K562 (cell line): ENCODE measurements around the gene CD37. TPM values are rescaled to one million over a fixed set of nuclear protein-coding genes. Genes with fewer than 3 reads are reported as not detected.

Experiments
- ARID1B ChIP-seq: fragments of 450-650 bp; IDR thresholded peaks from 2 replicates; pipeline ENCODE4 v1.6.1; 2016; ENCODE audit warnings: antibody characterized with exemption, mild to moderate bottlenecking, inconsistent platforms
- CBFB ChIP-seq: sonication (generic); formaldehyde crosslinking; IDR thresholded peaks from 2 replicates; pipeline ENCODE4 v1.4.0; 2020; ENCODE audit warnings: mild to moderate bottlenecking, missing genetic modification reagents
- DDX20 ChIP-seq: fragments of 450-650 bp; IDR thresholded peaks from 2 replicates; pipeline ENCODE4 v1.6.1; 2016; ENCODE audit warnings: missing genetic modification characterization, low read depth, mild to moderate bottlenecking, missing compliant biosample characterization, moderate library complexity
- EWSR1 ChIP-seq: fragments of 450-650 bp; IDR thresholded peaks from 2 replicates; pipeline ENCODE4 v1.6.1; 2018; ENCODE audit warnings: borderline replicate concordance, mild to moderate bottlenecking, low read depth, moderate library complexity; ENCODE audit not compliant: partially characterized antibody
- FOXJ2 ChIP-seq: fragments of 200-800 bp; sonication (Bioruptor generic); IDR thresholded peaks from 2 replicates; pipeline ENCODE4 v1.6.1; 2016; ENCODE audit warnings: missing genetic modification characterization, missing compliant biosample characterization
- KLF16 ChIP-seq: IDR thresholded peaks from 2 replicates; pipeline ENCODE4 v1.6.1; 2016; ENCODE audit warnings: antibody characterized with exemption
- LEF1 ChIP-seq: fragments of 450-650 bp; IDR thresholded peaks from 2 replicates; pipeline ENCODE4 v1.6.1; 2016; ENCODE audit warnings: mild to moderate bottlenecking
- MTA2 ChIP-seq: fragments of 450-650 bp; IDR thresholded peaks from 2 replicates; pipeline ENCODE4 v1.6.1; 2016; ENCODE audit warnings: low read depth
- NFATC3 ChIP-seq: fragments of 450-650 bp; IDR thresholded peaks from 2 replicates; pipeline ENCODE4 v1.6.1; 2017; ENCODE audit warnings: mild to moderate bottlenecking
- NFE2 ChIP-seq: IDR thresholded peaks from 2 replicates; pipeline ENCODE4 v1.6.1; 2014; ENCODE audit warnings: antibody characterized with exemption, low read depth
- OTX1 ChIP-seq: fragments of 450-650 bp; formaldehyde crosslinking; IDR thresholded peaks from 2 replicates; pipeline ENCODE4 v1.4.0; 2022; ENCODE audit warnings: mild to moderate bottlenecking
- SAP30 ChIP-seq: fragments of 200-600 bp; sonication (generic); IDR thresholded peaks from 2 replicates; pipeline ENCODE4 v1.6.1; 2012; ENCODE audit warnings: borderline replicate concordance, low read depth, mild to moderate bottlenecking, moderate library complexity, low read length, control low read depth, inconsistent platforms; ENCODE audit not compliant: insufficient read depth, poor library complexity, severe bottlenecking
- SETDB1 ChIP-seq: IDR thresholded peaks from one replicate; pipeline ENCODE4 v1.6.1; 2012; ENCODE audit warnings: low read length, control low read depth, inconsistent platforms
- SMAD4 ChIP-seq: fragments of 250-450 bp; sonication (Bioruptor Pico); conservative IDR thresholded peaks from 2 replicates; pipeline ENCODE4 v1.8.0; 2021; ENCODE audit warnings: inconsistent platforms, mild to moderate bottlenecking, moderate library complexity
- SP1 ChIP-seq: sonication (generic); formaldehyde crosslinking; IDR thresholded peaks from 2 replicates; pipeline ENCODE4 v1.8.1; 2022; ENCODE audit warnings: mild to moderate bottlenecking, missing genetic modification reagents
- WHSC1 ChIP-seq: IDR thresholded peaks from one replicate; pipeline ENCODE4 v1.6.1; 2012; ENCODE audit warnings: low read length, control low read depth, inconsistent platforms
- ZNF146 ChIP-seq: IDR thresholded peaks from one replicate; pipeline ENCODE4 v1.6.1; 2018; ENCODE audit warnings: missing compliant biosample characterization; ENCODE audit not compliant: unreplicated experiment
- ZNF41 ChIP-seq: fragments of 250-450 bp; sonication (Bioruptor Pico); conservative IDR thresholded peaks from 2 replicates; pipeline ENCODE4 v1.4.0; 2020; ENCODE audit warnings: mild to moderate bottlenecking
- ZNF764 ChIP-seq: fragments of 250-450 bp; sonication (Bioruptor Pico); IDR thresholded peaks from 2 replicates; pipeline ENCODE4 v1.4.0; 2020; ENCODE audit warnings: low read depth, mild to moderate bottlenecking, moderate library complexity
- polyA plus RNA-seq, 8 experiments: library from polyadenylated mRNA; depleted of rRNA in 4 of 8; stranded (reverse) in 5 of 8; unstranded in 3 of 8; fragments of >200 nt; fragmentation: Nextera tagmentation in 2 of 8; fragmentation: Illumina TruSeq in 1 of 8; extraction: Ambion mirVana in 2 of 8; extraction: Trizol in 1 of 8; gene quantifications; 2 replicates each; pipeline versions ENCODE4 v1.2.1 to v1.2.3, GENCODE V29; 2011 to 2014; ENCODE audit warnings: inconsistent platforms in 1 of 8, missing spikeins in 1 of 8
- total RNA-seq, 7 experiments: library from RNA; depleted of rRNA in 6 of 7; stranded (reverse); fragments of >200 nt in 6 of 7; fragmentation: Illumina TruSeq in 2 of 7; extraction: Trizol in 2 of 7; gene quantifications; 2 replicates each; pipeline versions ENCODE4 v1.2.1 to v1.2.3, GENCODE V29; 2011 to 2021; ENCODE audit warnings: low replicate concordance in 1 of 7
- TF ChIP-seq, protein P1 (sequence below): fragments of 450-650 bp; IDR thresholded peaks from 2 replicates; pipeline ENCODE4 v1.6.1; 2016; ENCODE audit warnings: missing biosample characterization, missing genetic modification characterization
- TF ChIP-seq, protein P2 (sequence below): sonication (generic); IDR thresholded peaks from 2 replicates; pipeline ENCODE4 v1.6.1; 2016
- TF ChIP-seq, protein P3 (sequence below): fragments of 450-650 bp; IDR thresholded peaks from 2 replicates; pipeline ENCODE4 v1.6.1; 2018; ENCODE audit warnings: mild to moderate bottlenecking, low read depth; ENCODE audit not compliant: partially characterized antibody

The CD37 gene
- total and polyA plus RNA-seq, 9 of the 15 experiments (the other 6 are each of a cell fraction or from before 2014, with no cell fraction given): 2.5 to 19.0 (median 7.4) TPM

DNA sequence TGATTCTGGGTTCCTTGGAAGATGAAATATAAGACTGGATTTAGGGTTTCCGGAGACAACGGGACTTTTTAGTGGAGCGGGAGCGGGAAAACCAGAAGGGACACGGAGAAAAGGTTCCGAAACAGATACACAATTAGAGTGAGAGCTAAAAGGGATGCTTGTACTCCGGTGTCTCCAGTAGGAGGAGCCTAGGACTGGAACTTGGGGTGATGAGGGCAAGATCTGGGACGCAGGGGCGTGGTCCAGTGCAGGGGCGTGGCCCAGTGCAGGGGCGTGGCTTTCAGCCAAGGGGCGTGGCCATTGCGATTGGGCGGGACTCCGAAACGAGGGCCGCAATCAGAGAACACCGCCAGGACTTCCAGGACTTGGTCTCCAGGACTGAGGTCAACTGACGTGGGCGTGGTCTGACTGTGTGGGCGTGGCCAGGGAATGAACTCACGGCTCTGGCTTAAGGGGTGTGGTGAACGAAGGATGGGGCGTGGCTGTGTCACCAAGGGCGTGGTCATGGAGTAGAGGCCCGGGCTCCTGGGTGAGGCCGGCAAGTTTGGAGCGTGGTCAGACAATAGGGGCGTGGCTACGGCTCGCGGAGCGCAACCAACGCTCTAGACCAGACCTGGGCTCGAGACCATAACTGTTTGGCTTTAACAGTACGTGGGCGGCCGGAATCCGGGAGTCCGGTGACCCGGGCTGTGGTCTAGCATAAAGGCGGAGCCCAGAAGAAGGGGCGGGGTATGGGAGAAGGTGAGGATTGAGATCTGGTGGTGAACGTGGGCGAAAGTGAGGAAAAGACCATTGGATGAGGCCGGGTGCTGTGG is 28.3 kb downstream of the CD37 start, which contains the start of gene DKKL1 (continued):
- peak; percentile 85 for TF ChIP-seq CBFB (CRISPR knock-in tag)
- TF ChIP-seq MTA2: no peak
- TF ChIP-seq EWSR1: no peak
- no peak for TF ChIP-seq ZNF146 (CRISPR knock-in tag)
- TF ChIP-seq, protein P1, sequence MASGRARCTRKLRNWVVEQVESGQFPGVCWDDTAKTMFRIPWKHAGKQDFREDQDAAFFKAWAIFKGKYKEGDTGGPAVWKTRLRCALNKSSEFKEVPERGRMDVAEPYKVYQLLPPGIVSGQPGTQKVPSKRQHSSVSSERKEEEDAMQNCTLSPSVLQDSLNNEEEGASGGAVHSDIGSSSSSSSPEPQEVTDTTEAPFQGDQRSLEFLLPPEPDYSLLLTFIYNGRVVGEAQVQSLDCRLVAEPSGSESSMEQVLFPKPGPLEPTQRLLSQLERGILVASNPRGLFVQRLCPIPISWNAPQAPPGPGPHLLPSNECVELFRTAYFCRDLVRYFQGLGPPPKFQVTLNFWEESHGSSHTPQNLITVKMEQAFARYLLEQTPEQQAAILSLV (tag): no peak
- TF ChIP-seq KLF16: 0 out of 2 replicates have a peak, but pooled peaks have one; percentile 1
- TF ChIP-seq ZNF764 (CRISPR knock-in tag): no peak
- TF ChIP-seq OTX1 (CRISPR knock-in tag): no peak
- no peak for TF ChIP-seq DDX20 (tag)
- peak; percentile 28; the same call in 1 of the 2 replicates for TF ChIP-seq NFE2
- TF ChIP-seq SAP30: no peak
- peak; percentile 83 for TF ChIP-seq SETDB1
- TF ChIP-seq, protein P2, sequence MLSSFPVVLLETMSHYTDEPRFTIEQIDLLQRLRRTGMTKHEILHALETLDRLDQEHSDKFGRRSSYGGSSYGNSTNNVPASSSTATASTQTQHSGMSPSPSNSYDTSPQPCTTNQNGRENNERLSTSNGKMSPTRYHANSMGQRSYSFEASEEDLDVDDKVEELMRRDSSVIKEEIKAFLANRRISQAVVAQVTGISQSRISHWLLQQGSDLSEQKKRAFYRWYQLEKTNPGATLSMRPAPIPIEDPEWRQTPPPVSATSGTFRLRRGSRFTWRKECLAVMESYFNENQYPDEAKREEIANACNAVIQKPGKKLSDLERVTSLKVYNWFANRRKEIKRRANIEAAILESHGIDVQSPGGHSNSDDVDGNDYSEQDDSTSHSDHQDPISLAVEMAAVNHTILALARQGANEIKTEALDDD: peak; percentile 64; the same call in 1 of the 2 replicates
- no peak; the same call in 1 of the 2 replicates for TF ChIP-seq ARID1B
- TF ChIP-seq, protein P3, sequence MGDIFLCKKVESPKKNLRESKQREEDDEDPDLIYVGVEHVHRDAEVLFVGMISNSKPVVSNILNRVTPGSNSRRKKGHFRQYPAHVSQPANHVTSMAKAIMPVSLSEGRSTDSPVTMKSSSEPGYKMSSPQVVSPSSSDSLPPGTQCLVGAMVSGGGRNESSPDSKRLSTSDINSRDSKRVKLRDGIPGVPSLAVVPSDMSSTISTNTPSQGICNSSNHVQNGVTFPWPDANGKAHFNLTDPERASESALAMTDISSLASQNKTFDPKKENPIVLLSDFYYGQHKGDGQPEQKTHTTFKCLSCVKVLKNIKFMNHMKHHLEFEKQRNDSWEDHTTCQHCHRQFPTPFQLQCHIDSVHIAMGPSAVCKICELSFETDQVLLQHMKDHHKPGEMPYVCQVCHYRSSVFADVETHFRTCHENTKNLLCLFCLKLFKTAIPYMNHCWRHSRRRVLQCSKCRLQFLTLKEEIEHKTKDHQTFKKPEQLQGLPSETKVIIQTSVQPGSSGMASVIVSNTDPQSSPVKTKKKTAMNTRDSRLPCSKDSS: no peak
- no peak for TF ChIP-seq FOXJ2 (tag)
- peak; percentile 99 for TF ChIP-seq SP1 (CRISPR knock-in tag)
- TF ChIP-seq NFATC3: no peak
- no peak; the same call in 1 of the 2 replicates for TF ChIP-seq LEF1
- no peak for TF ChIP-seq ZNF41 (CRISPR knock-in tag)
- TF ChIP-seq WHSC1: no peak
- TF ChIP-seq SMAD4 (CRISPR knock-in tag): peak; percentile 86
